ENCODE results near the gene AGBL2.
"Not testable (repeated sequence)": the region's sequence is repeated elsewhere in the genome, so short reads cannot be mapped to it uniquely, and the experiment has no call there.

The AGBL2 gene

GRCh38 chr11:47720651-47721050 is 5.5 kb upstream of the AGBL2 start:
- TF ChIP-seq POLR2A (IDR thresholded peaks at IDR 0.05; ENCODE audit: low read depth, low read length) = no peak
- FAIRE-seq (no peak), DNase-seq (ENCODE audit: insufficient read length, low spot score) (no peak)

GRCh38 chr11:47716692-47717091 is 1.5 kb upstream of the AGBL2 start:
- FAIRE-seq (no peak), DNase-seq (ENCODE audit: insufficient read length, low spot score) (no peak)
- TF ChIP-seq POLR2A (IDR thresholded peaks at IDR 0.05; ENCODE audit: low read depth, low read length) = no peak

DNA sequence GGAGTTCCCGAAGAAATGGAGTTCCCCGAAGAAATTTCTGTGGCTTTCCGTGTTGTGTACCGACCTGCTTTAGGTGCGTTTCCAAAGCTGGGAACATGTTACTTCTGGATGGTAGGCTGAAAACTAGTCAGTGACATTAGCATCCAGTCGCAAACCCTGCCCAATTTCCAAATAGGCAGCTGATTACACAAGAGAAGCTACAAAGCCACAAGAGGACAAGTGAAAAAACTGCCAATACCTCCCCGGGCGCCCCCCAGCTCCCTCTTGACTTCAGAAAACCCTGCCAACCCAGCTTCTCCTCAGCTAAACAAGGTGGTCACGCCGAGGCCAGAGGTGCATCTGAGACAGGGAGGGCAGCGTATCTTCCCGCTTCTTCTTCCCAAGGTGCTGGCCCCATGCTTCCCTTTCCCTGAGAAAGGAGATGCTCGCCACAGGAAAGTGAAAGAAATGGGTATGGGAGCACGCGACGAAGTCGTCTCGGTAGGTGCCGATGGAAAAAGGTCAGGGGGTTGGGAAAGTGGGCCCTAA is 551 bp downstream of the AGBL2 start:
- FAIRE-seq (no peak), DNase-seq (ENCODE audit: insufficient read length, low spot score) (no peak)

DNA sequence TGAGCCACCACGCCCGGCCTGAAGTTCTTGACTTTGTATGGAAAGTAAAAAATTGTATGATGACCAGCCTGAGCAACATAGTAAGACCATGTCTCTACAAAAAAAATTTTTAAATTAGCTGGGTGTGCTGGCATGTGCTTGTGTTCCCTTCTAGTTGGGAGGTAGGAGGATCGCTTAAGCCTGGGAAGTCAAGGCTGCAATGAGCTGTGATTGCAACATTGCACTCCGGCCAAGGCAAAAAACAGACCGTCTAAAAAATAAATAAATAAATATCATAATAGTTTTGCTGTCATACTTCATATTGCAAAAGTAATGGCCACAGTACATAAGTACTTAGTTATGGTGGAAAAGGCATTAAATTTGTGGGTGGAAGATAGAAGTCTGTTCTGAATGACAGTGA is 3.4 kb downstream of the AGBL2 start:
- no peak for FAIRE-seq
- no peak for TF ChIP-seq POLR2A (IDR thresholded peaks at IDR 0.05; ENCODE audit: low read depth, low read length)
- no peak for DNase-seq (ENCODE audit: insufficient read length, low spot score)

More for the DNA sequence above, 551 bp downstream of the AGBL2 start:
- no peak for TF ChIP-seq POLR2A (IDR thresholded peaks at IDR 0.05; ENCODE audit: low read depth, low read length)

DNA sequence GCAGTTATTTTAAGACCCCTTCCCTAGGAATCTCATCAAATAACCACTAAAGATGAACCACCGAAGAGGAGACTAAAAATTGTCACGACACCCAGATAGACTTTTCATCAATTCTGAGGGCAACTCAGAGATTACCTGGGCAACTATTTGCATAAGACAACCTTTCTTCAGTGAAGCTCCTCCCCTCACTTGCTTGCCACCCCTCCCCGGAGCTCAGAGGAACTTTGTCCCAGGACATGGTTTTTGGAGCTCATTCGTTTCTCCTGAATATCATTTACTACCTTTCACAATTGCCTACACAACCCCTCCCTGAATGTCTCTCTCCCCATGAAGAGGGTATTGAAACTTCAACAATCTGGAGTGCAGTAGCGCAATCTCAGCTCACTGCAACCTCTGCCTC is 3.9 kb downstream of the AGBL2 start:
- no peak for TF ChIP-seq POLR2A (IDR thresholded peaks at IDR 0.05; ENCODE audit: low read depth, low read length)
- FAIRE-seq = no peak
- no peak for DNase-seq (ENCODE audit: insufficient read length, low spot score)

- DNase-seq (ENCODE audit: insufficient read length, low spot score); FAIRE-seq: not testable (repeated sequence)
These were observed 7.8 kb downstream of the AGBL2 start for GRCh38 chr11:47707275-47707786.

DNA sequence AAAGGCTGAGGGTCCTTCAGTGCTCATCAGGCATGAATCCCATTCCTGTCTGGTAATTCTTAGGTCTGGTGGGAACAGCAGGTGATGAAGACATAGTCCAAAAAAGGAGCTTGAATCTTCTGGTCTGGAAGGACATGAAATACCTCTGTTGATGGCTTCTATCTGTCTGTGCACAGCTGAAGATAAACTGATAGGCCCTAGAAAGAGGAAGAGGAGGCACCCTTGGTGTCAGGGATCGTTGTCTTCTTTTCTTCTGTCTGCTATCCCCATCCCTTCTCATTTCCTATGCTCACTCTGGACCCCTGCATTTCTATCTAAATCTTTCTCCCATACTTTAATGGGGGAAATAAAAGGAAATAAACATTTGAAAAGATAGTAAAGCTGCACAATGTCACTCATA is 9.4 kb downstream of the AGBL2 start:
- TF ChIP-seq POLR2A (IDR thresholded peaks at IDR 0.05; ENCODE audit: low read depth, low read length) = no peak
- FAIRE-seq (no peak), DNase-seq (ENCODE audit: insufficient read length, low spot score) (no peak)

DNA sequence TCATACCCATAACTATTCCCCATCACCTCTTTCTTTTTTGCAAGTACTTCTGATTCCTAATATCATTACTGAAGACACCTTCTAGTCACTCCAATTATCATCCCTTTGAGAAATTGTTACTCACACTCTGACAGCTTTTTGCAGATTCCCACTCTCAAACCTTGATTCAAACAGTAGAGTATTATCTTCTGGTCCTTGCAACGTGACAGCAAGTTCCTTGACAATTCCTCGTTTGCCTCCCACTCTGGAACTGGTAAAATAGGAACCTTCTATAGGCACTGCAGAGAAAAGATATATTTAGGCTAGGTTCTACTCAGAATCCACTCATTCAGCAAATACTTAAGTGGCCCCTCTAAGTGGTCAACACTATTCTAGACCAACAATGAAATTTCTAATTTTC is 23.2 kb downstream of the AGBL2 start:
- FAIRE-seq = no peak
- no peak for TF ChIP-seq POLR2A (IDR thresholded peaks at IDR 0.05; ENCODE audit: low read depth, low read length)

DNA sequence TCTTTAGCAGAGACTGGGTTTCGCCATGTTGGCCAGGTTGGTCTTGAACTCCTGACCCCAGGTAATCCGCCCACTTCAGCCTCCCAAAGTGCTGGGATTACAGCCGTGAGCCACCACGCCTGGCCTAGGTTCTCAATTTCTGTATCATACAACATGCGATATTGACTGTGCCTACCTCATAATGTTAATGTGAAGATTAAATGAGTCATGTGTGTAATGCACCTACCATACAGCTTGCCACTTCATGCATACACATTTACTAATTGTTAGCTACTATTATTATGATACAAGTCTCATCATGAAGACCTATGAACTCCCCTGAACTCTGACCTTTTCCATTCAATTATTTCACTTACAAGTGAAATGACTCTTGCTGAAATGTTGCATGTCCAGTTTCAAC is 25.7 kb downstream of the AGBL2 start:
- no peak for FAIRE-seq
- no peak for DNase-seq (ENCODE audit: insufficient read length, low spot score)
- no peak for TF ChIP-seq POLR2A (IDR thresholded peaks at IDR 0.05; ENCODE audit: low read depth, low read length)

More for the DNA sequence above, 23.2 kb downstream of the AGBL2 start:
- no peak for DNase-seq (ENCODE audit: insufficient read length, low spot score)

DNA sequence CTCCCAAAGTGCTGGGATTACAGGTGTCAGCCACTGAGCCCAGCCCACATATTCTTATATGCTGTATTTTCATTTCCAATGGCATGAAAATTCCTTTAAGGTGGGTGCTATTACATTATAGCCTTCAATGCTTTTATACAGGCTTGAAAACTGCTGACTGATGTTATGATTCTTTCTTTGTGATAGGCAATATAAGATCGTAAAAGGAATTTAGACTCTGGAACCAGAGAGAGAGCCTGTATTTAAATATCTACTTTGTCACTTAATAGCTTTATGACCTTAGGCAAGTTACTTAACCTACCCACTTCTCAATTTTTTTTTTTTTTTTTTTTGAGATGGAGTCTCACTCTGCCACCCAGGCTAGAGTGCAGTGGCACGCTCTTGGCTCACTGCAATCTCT is 26.2 kb downstream of the AGBL2 start:
- no peak for TF ChIP-seq POLR2A (IDR thresholded peaks at IDR 0.05; ENCODE audit: low read depth, low read length)
- DNase-seq (ENCODE audit: insufficient read length, low spot score) (no peak), FAIRE-seq (no peak)

DNA sequence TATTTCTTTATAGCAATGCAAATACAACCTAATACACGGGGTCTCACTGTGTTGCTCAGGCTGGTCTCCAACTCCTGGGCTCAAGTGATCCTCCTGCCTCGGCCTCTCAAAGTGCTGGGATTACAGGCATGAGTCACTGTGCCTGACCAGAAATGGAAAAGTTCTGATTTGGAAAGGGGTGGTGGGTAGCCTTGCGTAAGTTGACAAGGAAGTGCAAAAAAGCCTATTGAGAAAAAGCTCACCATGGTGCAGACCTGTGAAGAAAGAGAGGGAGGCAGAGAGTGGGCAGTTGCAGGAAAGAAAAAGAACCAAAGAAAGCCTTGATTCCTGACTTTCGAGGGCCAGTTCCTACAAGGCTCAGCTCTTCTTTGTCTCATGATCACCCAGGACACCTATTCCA is 27.1 kb downstream of the AGBL2 start:
- TF ChIP-seq POLR2A (IDR thresholded peaks at IDR 0.05; ENCODE audit: low read depth, low read length) = no peak
- no peak for FAIRE-seq
- DNase-seq (ENCODE audit: insufficient read length, low spot score) = no peak

DNA sequence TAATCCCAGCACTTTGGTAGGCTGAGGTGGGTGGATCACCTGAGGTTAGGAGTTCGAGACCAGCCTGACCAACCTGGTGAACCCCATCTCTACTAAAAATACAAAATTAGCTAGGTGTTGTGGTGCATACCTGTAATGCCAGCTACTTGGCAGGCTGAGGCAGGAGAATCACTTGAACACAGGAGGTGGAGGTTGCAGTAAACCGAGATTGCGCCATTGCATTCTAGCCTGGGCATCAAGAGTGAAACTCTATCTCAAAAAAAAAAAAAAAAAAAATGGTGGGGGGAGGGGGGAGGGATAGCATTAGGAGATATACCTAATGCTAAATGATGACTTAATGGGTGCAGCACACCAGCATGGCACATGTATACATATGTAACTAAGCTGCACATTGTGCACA is 28.5 kb downstream of the AGBL2 start:
- not testable (repeated sequence) for FAIRE-seq; DNase-seq (ENCODE audit: insufficient read length, low spot score)

DNA sequence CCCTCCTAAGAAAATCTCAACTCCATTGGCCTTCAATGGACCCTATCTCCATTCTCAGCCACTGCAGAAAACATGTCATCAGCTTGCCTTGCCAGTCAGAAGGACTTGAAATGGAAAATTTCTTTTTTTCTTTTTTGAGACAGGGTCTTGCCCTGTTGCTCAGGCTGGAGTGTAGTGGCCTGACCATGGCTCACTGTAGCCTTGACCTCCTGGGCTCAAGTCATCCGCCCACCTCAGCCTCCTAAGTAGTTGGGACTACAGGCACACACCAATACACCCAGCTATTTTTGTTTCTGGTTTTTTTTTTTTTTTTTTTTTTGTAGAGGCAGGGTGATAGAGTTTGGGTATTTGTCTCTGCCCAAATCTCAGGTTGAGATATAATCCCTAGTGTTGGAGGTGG is 29.0 kb downstream of the AGBL2 start:
- DNase-seq (ENCODE audit: insufficient read length, low spot score) = no peak
- FAIRE-seq = no peak
- TF ChIP-seq POLR2A (IDR thresholded peaks at IDR 0.05; ENCODE audit: low read depth, low read length) = no peak

GRCh38 chr11:47675851-47676250 is 39.3 kb downstream of the AGBL2 start:
- FAIRE-seq (no peak), DNase-seq (ENCODE audit: insufficient read length, low spot score) (no peak)
- no peak for TF ChIP-seq POLR2A (IDR thresholded peaks at IDR 0.05; ENCODE audit: low read depth, low read length)

- DNase-seq (ENCODE audit: insufficient read length, low spot score) (no peak), FAIRE-seq (no peak)
- TF ChIP-seq POLR2A (IDR thresholded peaks at IDR 0.05; ENCODE audit: low read depth, low read length) = no peak
These were observed 42.9 kb downstream of the AGBL2 start for GRCh38 chr11:47672283-47672730.

- DNase-seq (ENCODE audit: insufficient read length, low spot score) (no peak), FAIRE-seq (no peak)
- TF ChIP-seq POLR2A (IDR thresholded peaks at IDR 0.05; ENCODE audit: low read depth, low read length) = no peak
These were observed 45.3 kb downstream of the AGBL2 start for GRCh38 chr11:47669856-47670255.
